Endothelial cell of umbilical vein (primary cell): ENCODE results near the gene ALPL. TPM values are rescaled to one million over a fixed set of nuclear protein-coding genes. Genes with fewer than 3 reads are reported as not detected.

ENCODE experiments used
- BruUV-seq: library from RNA; stranded (reverse); fragments of 400-500 nt; replicated peaks from 2 replicates; lab custom pipeline; 2021; lab: Mats Ljungman, UMichigan
- CTCF ChIA-PET: fragments of 300-600, 350-600 bp; sonication (Branson Sonifier 250); formaldehyde crosslinking; loops from one replicate; lab custom pipeline; 2021; ENCODE audit warnings: antibody characterized with exemption, inconsistent platforms; lab: Charles Lee
- POLR2A ChIA-PET: fragments of 300-600, 350-600 bp; sonication (Branson Sonifier 250); formaldehyde crosslinking; loops from one replicate; lab custom pipeline; 2021; ENCODE audit warnings: antibody characterized with exemption, inconsistent platforms; lab: Charles Lee
- DNase-seq: peaks from one replicate; pipeline ENCODE4 v3.0.0-alpha.2; 2011; ENCODE audit warnings: low read depth, low spot score
- FAIRE-seq: peaks from 2 replicates; lab custom pipeline; 2011; peaks lifted over from hg19 to GRCh38; lab: Jason Lieb, UNC
- H2AFZ ChIP-seq: 2 replicates; pipeline ENCODE4 v1.6.0; 2012; ENCODE audit warnings: low read depth, low read length, control low read depth, inconsistent platforms
- H3K27ac ChIP-seq: 2 replicates; pipeline ENCODE4 v1.5.1; 2011; ENCODE audit warnings: low read depth, mild to moderate bottlenecking, control low read depth, low read length, moderate library complexity; ENCODE audit not compliant: insufficient read depth
- H3K27me3 ChIP-seq, 2 experiments: 2 replicates each; pipeline versions ENCODE4 v1.6.0 to v1.6.1; 2011; ENCODE audit warnings: low read length in 2 of 2, mixed read lengths in 1 of 2; ENCODE audit not compliant: control insufficient read depth in 2 of 2, insufficient read depth in 2 of 2
- H3K36me3 ChIP-seq, 2 experiments: 2 replicates in 1 of 2; 3 replicates in 1 of 2; pipeline ENCODE4 v1.5.1; 2011; ENCODE audit warnings: low read length in 2 of 2, mild to moderate bottlenecking in 1 of 2, moderate library complexity in 1 of 2; ENCODE audit not compliant: control insufficient read depth in 2 of 2, insufficient read depth in 2 of 2; ENCODE audit errors: extremely low read depth in 1 of 2
- H3K4me1 ChIP-seq: 3 replicates; pipeline ENCODE4 v1.5.1; 2011; ENCODE audit warnings: mild to moderate bottlenecking, low read length; ENCODE audit not compliant: control insufficient read depth, insufficient read depth; ENCODE audit errors: extremely low read depth
- H3K4me2 ChIP-seq: 2 replicates; pipeline ENCODE4 v1.6.1; 2011; ENCODE audit warnings: low read length, control low read depth, mixed read lengths; ENCODE audit not compliant: insufficient read depth
- H3K4me3 ChIP-seq, 3 experiments: fragments of 200-600 bp in 1 of 3; sonication (generic), shearing (Covaris generic) in 1 of 3; replicated peaks in 1 of 3; 2 replicates each; pipeline ENCODE4 v1.5.1; 2011 to 2016; ENCODE audit warnings: control low read depth in 3 of 3, low read length in 3 of 3, mild to moderate bottlenecking in 2 of 3, inconsistent platforms in 1 of 3, low read depth in 1 of 3, moderate library complexity in 1 of 3; ENCODE audit not compliant: insufficient read depth in 1 of 3
- H3K79me2 ChIP-seq: 2 replicates; pipeline ENCODE4 v1.6.0; 2012; ENCODE audit warnings: low read length, inconsistent platforms; ENCODE audit not compliant: control insufficient read depth, insufficient read depth
- H3K9ac ChIP-seq: replicated peaks from 2 replicates; pipeline ENCODE3; 2011; ENCODE audit warnings: low read length, control low read depth; ENCODE audit not compliant: insufficient read depth; ENCODE audit errors: extremely low read depth
- H3K9me1 ChIP-seq: replicated peaks from 3 replicates; pipeline ENCODE4 v1.6.0; 2011; ENCODE audit warnings: mild to moderate bottlenecking, low read length; ENCODE audit not compliant: control insufficient read depth, insufficient read depth; ENCODE audit errors: extremely low read depth
- H3K9me3 ChIP-seq: replicated peaks from 2 replicates; pipeline ENCODE4 v1.5.1; 2012; ENCODE audit warnings: low read length, inconsistent platforms; ENCODE audit not compliant: control insufficient read depth, insufficient read depth
- H4K20me1 ChIP-seq: replicated peaks from 2 replicates; pipeline ENCODE3; 2011; ENCODE audit warnings: mild to moderate bottlenecking, low read length; ENCODE audit not compliant: control insufficient read depth, insufficient read depth; ENCODE audit errors: extremely low read depth
- GATA2 ChIP-seq: IDR thresholded peaks from 2 replicates; pipeline ENCODE4 v1.7.0; 2011; ENCODE audit warnings: low read depth, mild to moderate bottlenecking, moderate library complexity, mixed read lengths, low read length; ENCODE audit not compliant: insufficient read length, insufficient read depth
- dilution Hi-C: fragments of 300-500 bp; cut with MboI; formaldehyde crosslinking; loops from one replicate; pipeline ENCODE4 v1.15.0; 2019; ENCODE audit warnings: low sequenced_read_pairs; ENCODE audit not compliant: extremely low pct_ligation_motif_present
- intact Hi-C: fragments of 100-400 bp; cut with micrococcal nuclease; formaldehyde crosslinking; loops from one replicate; pipeline ENCODE4 v1.10.0; 2022
- polyA plus RNA-seq, 4 experiments: library from polyadenylated mRNA; depleted of rRNA in 3 of 4; stranded (reverse) in 3 of 4; unstranded in 1 of 4; fragments of >200 nt; gene quantifications; 2 replicates each; pipeline versions ENCODE4 v1.2.1 to v1.2.3, GENCODE V29; 2011 to 2012; ENCODE audit warnings: missing spikeins in 1 of 4
- total RNA-seq: library from RNA; stranded (reverse); gene quantifications from 2 replicates; pipeline ENCODE4 v1.2.3, GENCODE V29; 2021
- TF ChIP-seq, protein P1 (sequence below), 2 donors: IDR thresholded peaks; 1 replicate in 1 of 2; 2 replicates in 1 of 2; pipeline ENCODE4 v1.5.1; 2011; ENCODE audit warnings: low read length in 2 of 2, mild to moderate bottlenecking in 2 of 2, moderate library complexity in 2 of 2, control low read depth in 1 of 2, inconsistent platforms in 1 of 2, low read depth in 1 of 2; ENCODE audit not compliant: insufficient read depth in 1 of 2; ENCODE audit errors: extremely low read depth in 1 of 2
- TF ChIP-seq, protein P2 (sequence below): IDR thresholded peaks from 2 replicates; pipeline ENCODE4 v1.6.1; 2011; ENCODE audit not compliant: insufficient read depth, insufficient read length

Gene ALPL
- total and polyA plus RNA-seq, 2 donors (not counting 3 experiments of a cell fraction or from before 2014, with no cell fraction given), result 0.38 to 0.92 TPM

DNA sequence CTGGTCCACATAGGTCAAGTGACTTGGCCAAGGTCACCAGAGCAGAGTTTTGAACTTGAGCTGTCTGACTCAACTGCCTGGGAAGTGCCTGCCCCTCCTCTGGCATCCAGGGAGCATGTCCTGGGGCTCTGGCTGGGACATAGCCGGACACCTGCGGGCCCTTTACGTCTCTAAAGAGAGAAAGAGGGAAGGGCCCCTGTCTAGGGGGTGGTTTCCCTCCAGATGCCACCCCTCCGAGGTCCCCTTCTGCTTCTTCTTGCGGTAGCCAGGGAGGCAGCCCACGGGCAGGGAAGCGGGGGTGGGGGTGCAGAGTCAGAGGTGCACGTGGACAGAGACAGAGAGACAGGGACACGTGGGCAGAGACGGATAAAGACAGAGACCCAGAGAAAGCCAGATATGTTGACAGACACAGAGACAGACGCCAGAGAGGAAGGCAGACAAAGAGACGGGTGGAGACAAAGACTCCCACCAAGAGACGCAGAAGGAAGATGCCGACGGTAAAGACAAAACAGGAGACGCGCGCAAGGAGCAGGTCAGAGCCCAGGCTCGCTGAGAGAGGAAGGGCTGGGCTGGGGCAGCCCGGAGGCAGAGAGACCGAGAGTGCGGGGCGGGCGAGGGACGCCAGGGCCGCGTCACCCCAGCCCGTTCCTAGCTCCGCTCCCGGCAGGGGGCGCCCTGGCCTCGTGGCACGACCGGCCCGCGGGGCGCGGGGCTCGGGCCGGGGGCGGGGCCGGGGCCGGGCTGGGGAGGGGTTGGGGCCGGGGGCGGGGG, 458 bp upstream of the ALPL start:
- H3K27me3 ChIP-seq, result peaks cover 51% of the 10 kb centered on the region in 2 experiments
- H3K9ac ChIP-seq, result no peak overlapping the region
- H4K20me1 ChIP-seq, result no peaks in the 10 kb centered on the region
- POLR2A ChIA-PET, result interaction anchor here (0.5 kb wide), 1 partner anchor 497 kb away, joined by 5 read pairs; no protein-coding TSS in a partner anchor
- intact Hi-C loops (loop anchor here (1.0 kb wide), 2 partner anchors 66 to 87 kb away; no protein-coding TSS in a partner anchor), dilution Hi-C loops (no loop called here)
- H3K36me3 ChIP-seq, result no peaks in the 10 kb centered on the region
- FAIRE-seq, result no peak
- H3K9me3 ChIP-seq, result no peaks in the 10 kb centered on the region
- H3K4me2 ChIP-seq, result no peak overlapping the region
- H2AFZ ChIP-seq, result peak overlapping the region; percentile 79
- no TSS peak for BruUV-seq
- H3K4me1 ChIP-seq, result peaks cover 3% of the 10 kb centered on the region
- H3K79me2 ChIP-seq, result no peaks in the 10 kb centered on the region
- H3K4me3 ChIP-seq, result no peak overlapping the region
- CTCF ChIA-PET, result interaction anchor here (0.6 to 2.4 kb wide), 34 partner anchors 8 to 908 kb away, joined by 3 to 45 read pairs (median 4); no protein-coding TSS in a partner anchor
- H3K27ac ChIP-seq, result no peak overlapping the region
- no peaks in the 10 kb centered on the region for H3K9me1 ChIP-seq
- DNase-seq, result peak; percentile 8
- TF ChIP-seq GATA2, result no peak
- TF ChIP-seq, protein P1, sequence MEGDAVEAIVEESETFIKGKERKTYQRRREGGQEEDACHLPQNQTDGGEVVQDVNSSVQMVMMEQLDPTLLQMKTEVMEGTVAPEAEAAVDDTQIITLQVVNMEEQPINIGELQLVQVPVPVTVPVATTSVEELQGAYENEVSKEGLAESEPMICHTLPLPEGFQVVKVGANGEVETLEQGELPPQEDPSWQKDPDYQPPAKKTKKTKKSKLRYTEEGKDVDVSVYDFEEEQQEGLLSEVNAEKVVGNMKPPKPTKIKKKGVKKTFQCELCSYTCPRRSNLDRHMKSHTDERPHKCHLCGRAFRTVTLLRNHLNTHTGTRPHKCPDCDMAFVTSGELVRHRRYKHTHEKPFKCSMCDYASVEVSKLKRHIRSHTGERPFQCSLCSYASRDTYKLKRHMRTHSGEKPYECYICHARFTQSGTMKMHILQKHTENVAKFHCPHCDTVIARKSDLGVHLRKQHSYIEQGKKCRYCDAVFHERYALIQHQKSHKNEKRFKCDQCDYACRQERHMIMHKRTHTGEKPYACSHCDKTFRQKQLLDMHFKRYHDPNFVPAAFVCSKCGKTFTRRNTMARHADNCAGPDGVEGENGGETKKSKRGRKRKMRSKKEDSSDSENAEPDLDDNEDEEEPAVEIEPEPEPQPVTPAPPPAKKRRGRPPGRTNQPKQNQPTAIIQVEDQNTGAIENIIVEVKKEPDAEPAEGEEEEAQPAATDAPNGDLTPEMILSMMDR (IDR thresholded peaks at IDR 0.05; ENCODE audit: extremely low read depth in 1 of 2, insufficient read depth in 1 of 2, low read depth in 1 of 2, low read length in 2 of 2), result peak; percentile 35 to 76
- TF ChIP-seq, protein P2, sequence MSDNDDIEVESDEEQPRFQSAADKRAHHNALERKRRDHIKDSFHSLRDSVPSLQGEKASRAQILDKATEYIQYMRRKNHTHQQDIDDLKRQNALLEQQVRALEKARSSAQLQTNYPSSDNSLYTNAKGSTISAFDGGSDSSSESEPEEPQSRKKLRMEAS, result no peak
